K562 (cell line): ENCODE measurements around the gene SLAMF8.

Source experiments
- CCNT2 ChIP-seq: IDR thresholded peaks from 2 replicates; pipeline ENCODE4 v1.6.1; 2011; ENCODE audit warnings: borderline replicate concordance, low read depth, mild to moderate bottlenecking, moderate library complexity, mixed read lengths, low read length; ENCODE audit not compliant: insufficient read length; ENCODE audit errors: extremely low read depth
- NFRKB ChIP-seq: fragments of 450-650 bp; IDR thresholded peaks from 2 replicates; pipeline ENCODE4 v1.6.1; 2016; ENCODE audit warnings: low read depth
- ZNF76 ChIP-seq: fragments of 250-450 bp; sonication (Bioruptor Pico); IDR thresholded peaks from 2 replicates; pipeline ENCODE4 v1.4.0; 2020; ENCODE audit warnings: mild to moderate bottlenecking, moderate library complexity, borderline replicate concordance

DNA sequence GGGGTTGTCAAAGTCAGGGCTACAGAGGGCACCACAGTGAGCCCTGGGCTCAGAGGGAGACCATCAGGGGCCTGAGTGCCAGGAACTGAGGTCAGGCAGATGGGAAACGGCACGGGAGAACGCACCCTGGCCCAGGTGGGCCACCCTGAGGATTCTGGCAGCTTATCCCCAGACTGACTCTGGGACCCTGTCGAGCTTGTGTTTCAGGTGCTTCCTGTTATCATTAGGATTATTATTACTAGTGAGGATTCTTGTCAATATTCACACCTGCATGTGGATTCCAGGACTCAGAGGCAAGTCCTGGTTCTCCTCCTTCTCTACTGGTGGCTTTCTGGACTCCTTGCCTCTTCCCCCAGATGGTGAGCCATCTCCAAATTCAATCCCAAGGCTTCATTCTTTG, 20.6 kb downstream of the SLAMF8 start:
- TF ChIP-seq ZNF76 = no peak
- TF ChIP-seq CCNT2 = no peak
- TF ChIP-seq NFRKB = no peak
